Effector memory CD8-positive, alpha-beta T cell (primary cell): ENCODE results near the gene PLPPR1.
"Not testable (repeated sequence)": the region's sequence is repeated elsewhere in the genome, so short reads cannot be mapped to it uniquely, and the experiment has no call there.

ENCODE experiments used
- ATAC-seq: fragments of 150-1000 bp; cut with Tn5 transposase; replicated peaks from 2 replicates; pipeline ENCODE4 v1.10.0; 2021; ENCODE audit warnings: mild to moderate bottlenecking, moderate library complexity
- DNase-seq, 3 experiments: peaks; one replicate each; pipeline ENCODE4 v3.0.0; 2021
- H3K27ac Mint-ChIP-seq, 2 donors: one replicate each; pipeline ENCODE4 v1.8.0; 2022; ENCODE audit warnings: mild to moderate bottlenecking in 2 of 2, mixed read lengths in 2 of 2, moderate library complexity in 2 of 2
- H3K27me3 Mint-ChIP-seq, 2 donors: one replicate each; pipeline ENCODE4 v1.8.0; 2022; ENCODE audit warnings: mixed read lengths in 2 of 2
- H3K36me3 Mint-ChIP-seq: one replicate; pipeline ENCODE4 v1.8.0; 2022; ENCODE audit warnings: mild to moderate bottlenecking, moderate library complexity, mixed read lengths; ENCODE audit not compliant: insufficient read depth
- H3K4me1 Mint-ChIP-seq, 2 donors: one replicate each; pipeline ENCODE4 v1.8.0; 2022; ENCODE audit warnings: low read depth in 2 of 2, mixed read lengths in 2 of 2
- H3K4me3 Mint-ChIP-seq, 2 donors: one replicate each; pipeline ENCODE4 v1.8.0; 2022; ENCODE audit warnings: mild to moderate bottlenecking in 2 of 2, mixed read lengths in 2 of 2, moderate library complexity in 2 of 2
- H3K9me3 Mint-ChIP-seq, 2 donors: one replicate each; pipeline ENCODE4 v1.8.0; 2022; ENCODE audit warnings: mixed read lengths in 2 of 2

Gene PLPPR1

DNA sequence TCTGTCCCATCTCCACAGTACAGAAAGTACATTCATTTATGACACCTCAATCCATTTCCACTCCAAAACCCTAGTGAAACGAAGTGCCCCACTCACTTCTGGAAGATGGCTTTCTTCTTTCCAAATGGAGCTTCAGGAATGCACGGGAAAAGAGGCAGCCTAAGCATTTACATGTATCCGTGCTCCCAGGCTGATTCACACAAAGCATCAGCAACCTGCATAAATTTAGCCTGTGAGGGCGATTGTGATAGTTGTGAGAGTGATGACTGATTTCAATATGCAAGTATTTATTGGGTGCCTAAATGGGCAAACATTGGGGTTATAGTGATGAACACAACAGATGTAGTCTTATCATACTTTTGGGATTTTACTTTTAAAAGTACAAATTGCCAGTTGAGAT is 86.6 kb downstream of the PLPPR1 start:
- Mint-ChIP-seq H3K27me3 (no peaks in the 10 kb centered on the region), H3K9me3 (no peaks in the 10 kb centered on the region), H3K4me3 (no peak overlapping the region), H3K4me1 (no peaks in the 10 kb centered on the region), H3K27ac (no peak overlapping the region), H3K36me3 (no peaks in the 10 kb centered on the region)
- DNase-seq: no peak
- ATAC-seq: no peak

- Mint-ChIP-seq H3K36me3 (no peaks in the 10 kb centered on the region), H3K9me3 (no peaks in the 10 kb centered on the region), H3K27ac (no peak overlapping the region), H3K4me3 (no peak overlapping the region), H3K4me1 (no peaks in the 10 kb centered on the region), H3K27me3 (no peaks in the 10 kb centered on the region)
- ATAC-seq (no peak), DNase-seq (no peak)
These were observed 88.6 kb downstream of the PLPPR1 start for GRCh38 chr9:101117161-101117560.

GRCh38 chr9:101119206-101119819 is 90.8 kb downstream of the PLPPR1 start:
- Mint-ChIP-seq H3K9me3 (peaks cover 0 to 2% of the 10 kb centered on the region in 2 donors), H3K36me3 (no peaks in the 10 kb centered on the region), H3K4me3 (no peak overlapping the region), H3K27me3 (no peaks in the 10 kb centered on the region), H3K4me1 (no peaks in the 10 kb centered on the region), H3K27ac (no peak overlapping the region)
- ATAC-seq: no peak
- DNase-seq: no peak

- DNase-seq: no peak
- Mint-ChIP-seq H3K36me3 (no peaks in the 10 kb centered on the region), H3K4me1 (no peaks in the 10 kb centered on the region), H3K4me3 (no peak overlapping the region), H3K9me3 (peaks cover 2% of the 10 kb centered on the region in 2 donors), H3K27me3 (no peaks in the 10 kb centered on the region), H3K27ac (no peak overlapping the region)
- no peak for ATAC-seq
These were observed 93.4 kb downstream of the PLPPR1 start for GRCh38 chr9:101121836-101122399.

DNA sequence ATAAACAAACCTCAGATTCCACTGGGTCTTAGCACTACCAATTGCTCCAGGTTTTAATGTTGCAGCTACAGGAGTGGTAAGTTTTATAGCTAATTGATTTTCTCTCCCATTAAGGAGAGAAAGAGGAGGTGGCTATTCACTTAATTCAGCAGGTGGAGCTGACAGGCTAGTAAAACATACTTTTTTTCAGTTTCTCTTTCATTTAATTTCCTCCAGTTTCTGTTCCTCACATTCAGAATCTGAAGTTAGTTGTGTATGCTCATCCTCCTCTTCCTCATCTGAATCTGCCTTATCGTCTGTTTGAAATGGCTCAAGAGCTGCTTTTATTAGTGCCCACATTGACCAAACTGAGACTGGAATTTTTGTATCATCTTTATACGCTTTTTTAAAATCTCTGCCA is 98.0 kb downstream of the PLPPR1 start:
- Mint-ChIP-seq H3K27me3 (no peaks in the 10 kb centered on the region), H3K36me3 (no peaks in the 10 kb centered on the region), H3K4me3 (no peak overlapping the region), H3K4me1 (no peaks in the 10 kb centered on the region), H3K27ac (no peak overlapping the region), H3K9me3 (peaks cover 2 to 10% of the 10 kb centered on the region in 2 donors)
- no peak for ATAC-seq
- DNase-seq: no peak

DNA sequence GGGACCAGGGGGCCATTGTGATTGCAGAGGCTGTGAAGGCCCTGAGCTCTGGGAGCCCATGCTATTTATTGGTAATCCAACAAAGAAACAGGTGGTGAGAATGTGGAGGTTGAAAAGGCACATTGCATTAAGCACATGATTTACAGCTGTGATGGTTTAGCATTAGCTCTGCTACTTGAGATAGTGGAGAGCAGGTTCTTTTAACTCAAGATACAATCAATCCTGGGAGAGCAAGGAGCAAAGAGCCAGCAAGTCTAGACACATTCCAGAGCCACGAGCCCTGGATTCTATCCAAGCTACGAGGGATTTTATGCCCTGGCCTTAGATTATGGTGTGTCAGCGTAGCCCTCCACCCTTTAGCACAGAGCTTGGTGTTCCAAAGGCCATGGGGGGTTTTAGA is 98.8 kb downstream of the PLPPR1 start:
- H3K4me1 Mint-ChIP-seq, H3K36me3 Mint-ChIP-seq, H3K27ac Mint-ChIP-seq, DNase-seq, H3K27me3 Mint-ChIP-seq, ATAC-seq, H3K4me3 Mint-ChIP-seq: not testable (repeated sequence)
- peaks cover 2 to 10% of the 10 kb centered on the region in 2 donors for H3K9me3 Mint-ChIP-seq

DNA sequence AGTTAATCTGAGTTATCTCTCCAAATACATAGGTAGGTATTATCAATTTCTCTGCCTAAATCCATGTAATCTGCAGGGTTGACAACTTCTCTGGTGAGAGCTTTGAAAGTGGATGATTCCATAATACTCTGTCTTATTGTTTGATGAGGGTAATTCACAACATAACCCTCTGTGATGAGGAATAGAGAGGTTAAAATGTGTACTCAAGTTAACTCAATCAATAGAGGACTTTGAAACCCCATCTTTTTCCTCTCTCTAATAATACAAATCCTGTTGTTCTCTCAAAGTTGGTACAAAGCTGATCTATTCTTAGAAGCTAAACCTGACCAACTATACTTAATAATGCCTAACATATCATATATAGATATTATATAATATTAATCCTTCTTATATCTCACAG is 100.1 kb downstream of the PLPPR1 start:
- Mint-ChIP-seq H3K36me3 (no peaks in the 10 kb centered on the region), H3K27ac (no peak overlapping the region), H3K4me1 (no peaks in the 10 kb centered on the region), H3K4me3 (no peak overlapping the region), H3K9me3 (peaks cover 0 to 10% of the 10 kb centered on the region in 2 donors), H3K27me3 (no peaks in the 10 kb centered on the region)
- ATAC-seq (no peak), DNase-seq (no peak)

- Mint-ChIP-seq H3K9me3 (peaks cover 0 to 10% of the 10 kb centered on the region in 2 donors), H3K4me1 (no peaks in the 10 kb centered on the region), H3K27me3 (no peaks in the 10 kb centered on the region), H3K36me3 (no peaks in the 10 kb centered on the region), H3K27ac (no peak overlapping the region), H3K4me3 (no peak overlapping the region)
- no peak for DNase-seq
- ATAC-seq: no peak
These were observed 101.5 kb downstream of the PLPPR1 start for GRCh38 chr9:101130054-101130453.

DNA sequence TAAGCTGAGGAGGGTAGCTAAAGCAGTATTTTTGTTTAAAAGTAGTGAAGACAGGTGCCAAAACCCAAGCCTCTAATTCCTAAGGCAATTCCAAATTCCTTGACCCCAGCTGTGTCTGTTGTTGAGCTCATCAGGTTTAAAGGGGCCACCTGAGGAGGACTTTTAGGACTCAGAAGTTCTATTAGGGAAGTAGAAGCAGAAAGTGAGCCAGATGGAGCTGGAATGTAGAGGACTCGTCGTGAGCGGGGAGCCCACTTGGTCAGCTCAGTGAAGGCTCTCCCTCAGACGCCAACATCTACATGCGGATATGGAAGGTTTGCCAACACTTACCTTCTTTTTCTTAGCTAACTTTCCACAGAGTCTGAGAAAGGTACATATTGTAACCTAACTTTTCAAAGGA is 102.8 kb downstream of the PLPPR1 start:
- DNase-seq: no peak
- no peaks in the 10 kb centered on the region for H3K4me1 Mint-ChIP-seq
- ATAC-seq: no peak
- H3K4me3 Mint-ChIP-seq: no peak overlapping the region
- no peaks in the 10 kb centered on the region for H3K36me3 Mint-ChIP-seq
- no peak overlapping the region for H3K27ac Mint-ChIP-seq
- H3K9me3 Mint-ChIP-seq: peaks cover 0 to 10% of the 10 kb centered on the region in 2 donors
- no peaks in the 10 kb centered on the region for H3K27me3 Mint-ChIP-seq

DNA sequence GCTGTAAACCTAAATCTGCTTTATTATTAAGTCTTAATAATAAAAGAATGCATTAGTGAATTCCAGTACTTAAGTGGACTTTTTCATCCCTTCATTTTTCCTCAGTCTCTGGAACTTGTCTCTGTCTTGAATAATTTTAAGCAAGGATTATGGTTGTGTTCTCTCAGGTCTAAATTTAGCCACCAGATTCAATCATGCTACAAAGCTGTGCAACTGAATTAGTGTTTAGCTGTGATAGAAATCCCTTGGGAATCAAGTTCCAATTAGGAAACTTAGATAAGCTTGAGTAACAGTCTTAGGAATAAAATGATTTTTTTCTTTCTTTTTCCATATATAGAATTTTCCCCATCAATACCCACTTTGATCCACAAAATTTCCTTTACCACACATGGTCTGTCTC is 104.3 kb downstream of the PLPPR1 start:
- Mint-ChIP-seq H3K4me1 (no peaks in the 10 kb centered on the region), H3K27ac (no peak overlapping the region), H3K9me3 (no peaks in the 10 kb centered on the region), H3K36me3 (no peaks in the 10 kb centered on the region), H3K27me3 (no peaks in the 10 kb centered on the region), H3K4me3 (no peak overlapping the region)
- DNase-seq (no peak), ATAC-seq (no peak)

DNA sequence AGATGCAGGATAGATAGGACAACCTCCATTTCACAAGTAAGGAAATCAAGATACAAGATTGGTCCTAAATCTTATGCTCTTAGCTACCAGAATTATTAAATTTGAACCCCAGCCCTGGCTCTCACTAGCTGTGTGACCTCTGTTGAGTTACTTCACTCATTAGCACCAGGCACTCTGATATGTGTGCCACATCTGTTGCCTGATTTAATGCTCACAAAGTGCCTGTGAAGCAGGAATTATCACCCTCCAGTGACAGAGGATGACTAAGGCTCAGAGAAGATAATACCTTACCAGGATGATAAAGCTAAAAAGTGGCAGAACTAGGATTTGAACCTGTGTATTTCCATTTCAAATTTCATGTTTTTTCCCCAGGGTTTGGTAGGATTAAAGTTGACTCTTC is 110.0 kb downstream of the PLPPR1 start:
- peaks cover 4 to 11% of the 10 kb centered on the region in 2 donors for H3K9me3 Mint-ChIP-seq
- ATAC-seq: no peak

GRCh38 chr9:101139082-101139481 is 110.6 kb downstream of the PLPPR1 start:
- ATAC-seq: no peak
- Mint-ChIP-seq H3K27me3 (no peaks in the 10 kb centered on the region), H3K4me3 (no peak overlapping the region), H3K9me3 (peaks cover 4 to 11% of the 10 kb centered on the region in 2 donors), H3K4me1 (no peaks in the 10 kb centered on the region), H3K27ac (no peak overlapping the region), H3K36me3 (no peaks in the 10 kb centered on the region)
- DNase-seq: no peak

More for the DNA sequence above, 110.0 kb downstream of the PLPPR1 start:
- no peak for DNase-seq
- H3K4me1 Mint-ChIP-seq: no peaks in the 10 kb centered on the region
- no peak overlapping the region for H3K27ac Mint-ChIP-seq
- H3K36me3 Mint-ChIP-seq: no peaks in the 10 kb centered on the region
- H3K27me3 Mint-ChIP-seq: no peaks in the 10 kb centered on the region
- no peak overlapping the region for H3K4me3 Mint-ChIP-seq

DNA sequence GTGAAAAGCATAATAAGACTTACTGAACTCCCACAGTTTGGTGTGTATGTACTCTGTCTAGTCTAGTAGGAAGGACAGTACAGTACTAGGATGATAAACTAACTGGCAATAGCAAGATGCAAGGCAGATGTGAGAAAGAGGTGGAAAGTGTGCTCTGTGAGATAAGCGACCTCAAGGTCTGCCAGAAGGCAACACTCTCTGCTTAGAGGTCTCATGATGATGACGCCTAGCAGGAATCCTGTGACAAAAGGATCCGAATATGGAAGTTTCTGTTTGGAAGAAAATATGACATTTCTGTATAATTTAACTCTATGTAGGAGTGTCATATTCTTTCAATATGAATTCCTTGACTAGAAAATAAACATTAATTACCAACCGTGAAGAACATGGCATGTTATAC is 112.2 kb downstream of the PLPPR1 start:
- no peak for DNase-seq
- Mint-ChIP-seq H3K9me3 (peaks cover 7 to 11% of the 10 kb centered on the region in 2 donors), H3K27me3 (no peaks in the 10 kb centered on the region), H3K4me3 (no peak overlapping the region), H3K27ac (no peak overlapping the region), H3K4me1 (no peaks in the 10 kb centered on the region), H3K36me3 (no peaks in the 10 kb centered on the region)
- no peak for ATAC-seq

- H3K27me3 Mint-ChIP-seq: no peaks in the 10 kb centered on the region
- no peak for ATAC-seq
- no peak overlapping the region for H3K27ac Mint-ChIP-seq
- H3K4me1 Mint-ChIP-seq: no peaks in the 10 kb centered on the region
- peaks cover 13 to 19% of the 10 kb centered on the region in 2 donors for H3K9me3 Mint-ChIP-seq
- no peaks in the 10 kb centered on the region for H3K36me3 Mint-ChIP-seq
- H3K4me3 Mint-ChIP-seq: no peak overlapping the region
- no peak for DNase-seq
These were observed 118.0 kb downstream of the PLPPR1 start for GRCh38 chr9:101146508-101146907.
